Stimulated activated CD4-positive, alpha-beta T cell treated with anti-CD3 and anti-CD28 coated beads, Interleukin-1b, Interleukin-23, amount 100 ng/mL, for 24 hours (primary cell): ENCODE data around the gene KCNJ10.

ENCODE experiments used
- DNase-seq, 4 experiments: peaks; one replicate each; pipeline ENCODE4 v3.0.0-alpha.2; 2020; ENCODE audit warnings: low read depth in 4 of 4, low spot score in 1 of 4

KCNJ10 gene

GRCh38 chr1:160099716-160100375, 29.9 kb upstream of the KCNJ10 start:
- DNase-seq = no peak

- peak; percentile 95 to 99 (median 98) for DNase-seq
These were observed 29.0 kb upstream of the KCNJ10 start for GRCh38 chr1:160098852-160099561.

GRCh38 chr1:160097911-160098851, 28.2 kb upstream of the KCNJ10 start, which contains the start of gene IGSF8:
Gene IGSF8, minus strand, starts transcription at chr1:160098619. Its CDS starts 147 bp downstream, at chr1:160098472.
- peak; percentile 82 to 91 (median 86) for DNase-seq

- DNase-seq = peak in 1 of 4 experiments; percentile 30
These were observed 27.4 kb upstream of the KCNJ10 start for GRCh38 chr1:160097151-160097910.

- DNase-seq = no peak
These were observed 26.5 kb upstream of the KCNJ10 start for GRCh38 chr1:160096274-160097116.

GRCh38 chr1:160095382-160096105, 25.6 kb upstream of the KCNJ10 start:
- no peak for DNase-seq

- no peak for DNase-seq
These were observed 24.8 kb upstream of the KCNJ10 start for GRCh38 chr1:160094806-160095205.

GRCh38 chr1:160094291-160094625, 24.3 kb upstream of the KCNJ10 start:
- no peak for DNase-seq

GRCh38 chr1:160093624-160094290, 23.8 kb upstream of the KCNJ10 start:
- DNase-seq = no peak

- no peak for DNase-seq
These were observed 23.1 kb upstream of the KCNJ10 start for GRCh38 chr1:160093069-160093395.

GRCh38 chr1:160092366-160093068, 22.6 kb upstream of the KCNJ10 start:
- no peak for DNase-seq

- no peak for DNase-seq
These were observed 21.8 kb upstream of the KCNJ10 start for GRCh38 chr1:160091666-160092223.

- DNase-seq = no peak
These were observed 20.8 kb upstream of the KCNJ10 start for GRCh38 chr1:160090760-160091159.

- DNase-seq = no peak
These were observed 19.9 kb upstream of the KCNJ10 start for GRCh38 chr1:160089883-160090282.

GRCh38 chr1:160087118-160087662, 17.2 kb upstream of the KCNJ10 start:
- no peak for DNase-seq

- no peak for DNase-seq
These were observed 16.5 kb upstream of the KCNJ10 start for GRCh38 chr1:160086456-160086892.

- peak; percentile 50 to 68 (median 66) for DNase-seq
These were observed 15.9 kb upstream of the KCNJ10 start for GRCh38 chr1:160085686-160086455.
